Ovary (tissue), 9 donors: ENCODE results near the gene KRT35. TPM values are rescaled to one million over a fixed set of nuclear protein-coding genes. Genes with fewer than 3 reads are reported as not detected.

Experiments
- DNase-seq, 5 donors: peaks; one replicate each; pipeline ENCODE4 v3.0.0-alpha.2; 2019 to 2020
- H3K27ac ChIP-seq, 2 donors: fragments of 200-600 bp; one replicate each; pipeline versions ENCODE4 v1.5.1 to v1.8.0; 2019 to 2022
- H3K27me3 ChIP-seq: fragments of 200-600 bp; one replicate; pipeline ENCODE4 v1.8.0; 2022
- H3K36me3 ChIP-seq: fragments of 200-600 bp; sonication (generic); one replicate; pipeline ENCODE4 v1.5.1; 2019
- H3K4me1 ChIP-seq: one replicate; pipeline ENCODE4 v1.8.1; 2013; ENCODE audit warnings: mild to moderate bottlenecking, moderate library complexity; ENCODE audit not compliant: insufficient read depth
- H3K4me3 ChIP-seq: fragments of 200-600 bp; sonication (generic); one replicate; pipeline ENCODE4 v1.5.1; 2017
- H3K9me3 ChIP-seq, 2 donors: fragments of 200-600 bp in 1 of 2; sonication (generic) in 1 of 2; one replicate each; pipeline versions ENCODE4 v1.5.1 to v1.8.1; 2013 to 2019; ENCODE audit warnings: mild to moderate bottlenecking in 1 of 2, moderate library complexity in 1 of 2
- EP300 ChIP-seq: sonication (generic); formaldehyde crosslinking; IDR thresholded peaks from one replicate; pipeline ENCODE4 v1.6.1; 2017; ENCODE audit warnings: antibody characterized with exemption
- POLR2A ChIP-seq: fragments of 450-650 bp; IDR thresholded peaks from one replicate; pipeline ENCODE4 v1.6.1; 2017; ENCODE audit warnings: antibody characterized with exemption, mild to moderate bottlenecking, moderate library complexity
- WGBS, 3 donors: extraction: QIAGEN DNeasy Blood & Tissue Kit in 1 of 3; methylation state at CpG; one replicate each; pipeline versions ENCODE4 v1.1.5 to v1.1.7; 2013 to 2017; 5-methylcytosine and 5-hydroxymethylcytosine counted together
- intact Hi-C, 4 donors: fragments of 100-400 bp; cut with DNase I; formaldehyde crosslinking; loops; one replicate each; pipeline versions ENCODE4 v1.11.0 to v1.15.1; 2022 to 2023
- polyA plus RNA-seq, 2 donors: library from polyadenylated mRNA; stranded (reverse); fragments of 200-250 nt in 1 of 2; fragments of 350-450 nt in 1 of 2; fragmentation: Illumina TruSeq in 1 of 2; extraction: RNeasy Lipid Tissue Mini Kit (QIAGEN cat#74804) in 1 of 2; gene quantifications; one replicate each; pipeline ENCODE4 v1.2.3, GENCODE V29; 2013 to 2014
- total RNA-seq, 7 donors: library from RNA; depleted of rRNA in 2 of 7; stranded (reverse); fragments of >200 nt in 2 of 7; fragmentation: NEBNext Ultra II Directional in 3 of 7; extraction: Animal tissue kit (Norgen Biotek cat#: 25700) in 3 of 7; gene quantifications; one replicate each; pipeline versions ENCODE4 v1.1.0 to v1.2.4, GENCODE V29; 2016 to 2023
- TF ChIP-seq, protein P1 (sequence below), 3 donors: fragments of 450-650 bp in 2 of 3; fragments of 200-600 bp in 1 of 3; IDR thresholded peaks; one replicate each; pipeline versions ENCODE4 v1.5.1 to v1.8.0; 2016 to 2022; ENCODE audit warnings: antibody characterized with exemption in 3 of 3, mild to moderate bottlenecking in 1 of 3
- donor health status: DM: no; HTN: no; CAD: no; lungs with moderate emphysema.
- donor health status: DM: no; HTN: no; CAD: no.
- donor health status: Bipolar disorder and iron deficiency.
- donor health status: DM: yes; HTN: yes; CAD: no.
- donor health status: DM: no; HTN: no; CAD: no.
- donor health status: DM: yes; HTN: yes; CAD: no.

KRT35 gene
- total and polyA plus RNA-seq, 9 donors = not detected

DNA sequence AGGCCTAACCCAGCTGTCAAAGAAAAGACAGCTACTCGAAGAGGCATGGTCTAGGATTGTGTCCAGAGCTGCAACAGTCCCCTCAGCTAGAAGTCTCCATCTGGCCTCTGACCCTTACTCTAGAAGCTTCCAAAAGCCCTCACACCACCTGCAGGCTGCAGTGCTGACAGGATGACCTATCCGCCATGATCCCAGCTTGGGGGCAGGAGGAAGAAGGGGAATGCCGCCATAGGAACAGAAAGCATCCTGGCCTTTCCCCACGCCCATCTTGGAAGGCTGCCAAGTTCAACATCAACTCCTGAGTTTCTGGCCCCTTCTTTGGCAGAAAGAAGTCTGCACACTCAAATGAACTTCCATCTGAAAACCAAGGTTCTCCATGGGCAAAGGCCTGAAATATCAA, 11.8 kb upstream of the KRT35 start:
- no peaks in the 10 kb centered on the region for H3K9me3 ChIP-seq
- TF ChIP-seq, protein P1, sequence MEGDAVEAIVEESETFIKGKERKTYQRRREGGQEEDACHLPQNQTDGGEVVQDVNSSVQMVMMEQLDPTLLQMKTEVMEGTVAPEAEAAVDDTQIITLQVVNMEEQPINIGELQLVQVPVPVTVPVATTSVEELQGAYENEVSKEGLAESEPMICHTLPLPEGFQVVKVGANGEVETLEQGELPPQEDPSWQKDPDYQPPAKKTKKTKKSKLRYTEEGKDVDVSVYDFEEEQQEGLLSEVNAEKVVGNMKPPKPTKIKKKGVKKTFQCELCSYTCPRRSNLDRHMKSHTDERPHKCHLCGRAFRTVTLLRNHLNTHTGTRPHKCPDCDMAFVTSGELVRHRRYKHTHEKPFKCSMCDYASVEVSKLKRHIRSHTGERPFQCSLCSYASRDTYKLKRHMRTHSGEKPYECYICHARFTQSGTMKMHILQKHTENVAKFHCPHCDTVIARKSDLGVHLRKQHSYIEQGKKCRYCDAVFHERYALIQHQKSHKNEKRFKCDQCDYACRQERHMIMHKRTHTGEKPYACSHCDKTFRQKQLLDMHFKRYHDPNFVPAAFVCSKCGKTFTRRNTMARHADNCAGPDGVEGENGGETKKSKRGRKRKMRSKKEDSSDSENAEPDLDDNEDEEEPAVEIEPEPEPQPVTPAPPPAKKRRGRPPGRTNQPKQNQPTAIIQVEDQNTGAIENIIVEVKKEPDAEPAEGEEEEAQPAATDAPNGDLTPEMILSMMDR (IDR thresholded peaks at IDR 0.05) = no peak
- no peak for TF ChIP-seq EP300
- TF ChIP-seq POLR2A = no peak
- H3K4me1 ChIP-seq = peaks cover 11% of the 10 kb centered on the region
- no peak overlapping the region for H3K4me3 ChIP-seq
- no peaks in the 10 kb centered on the region for H3K36me3 ChIP-seq
- WGBS, 3 donors = 33 to 44% (median 36%) methylated on average over 4 of the region's 4 CpGs
- no peak overlapping the region for H3K27ac ChIP-seq
- intact Hi-C loops = no loop called here
- DNase-seq = peak; percentile 45 to 72 (median 53)
- no peaks in the 10 kb centered on the region for H3K27me3 ChIP-seq

DNA sequence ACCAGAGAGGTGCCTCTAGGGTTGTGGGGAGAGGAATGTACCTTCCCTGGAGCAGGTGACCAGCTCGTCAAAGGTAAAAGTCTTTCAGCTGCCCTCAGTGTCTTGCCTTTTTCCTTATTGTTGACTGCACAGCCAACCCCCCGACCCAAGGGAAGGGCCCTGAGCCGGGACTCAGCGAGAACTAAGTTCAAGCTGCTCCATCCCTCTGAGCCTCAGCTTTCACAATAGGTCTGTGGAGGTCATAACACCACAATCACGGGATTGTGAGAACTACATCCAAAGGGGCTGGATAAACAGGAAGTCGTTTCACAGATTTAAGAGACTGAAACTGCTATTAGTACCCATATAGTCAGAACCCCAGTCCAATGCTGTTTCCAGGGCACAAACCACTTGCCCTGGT, 11.4 kb upstream of the KRT35 start:
- Histone ChIP-seq H3K4me3 (no peak overlapping the region), H3K27me3 (no peaks in the 10 kb centered on the region), H3K4me1 (peaks cover 11% of the 10 kb centered on the region), H3K9me3 (no peaks in the 10 kb centered on the region), H3K27ac (peak overlapping the region in 1 of 2 donors; percentile 29), H3K36me3 (no peaks in the 10 kb centered on the region)
- intact Hi-C loops = no loop called here
- 31 to 39% (median 35%) methylated on average over 6 of the region's 6 CpGs for WGBS, 3 donors
- TF ChIP-seq POLR2A (no peak), EP300 (no peak)
- TF ChIP-seq, protein P1 (IDR thresholded peaks at IDR 0.05) = no peak
- peak in 3 of 5 donors; percentile 51 to 57 (median 51) for DNase-seq

DNA sequence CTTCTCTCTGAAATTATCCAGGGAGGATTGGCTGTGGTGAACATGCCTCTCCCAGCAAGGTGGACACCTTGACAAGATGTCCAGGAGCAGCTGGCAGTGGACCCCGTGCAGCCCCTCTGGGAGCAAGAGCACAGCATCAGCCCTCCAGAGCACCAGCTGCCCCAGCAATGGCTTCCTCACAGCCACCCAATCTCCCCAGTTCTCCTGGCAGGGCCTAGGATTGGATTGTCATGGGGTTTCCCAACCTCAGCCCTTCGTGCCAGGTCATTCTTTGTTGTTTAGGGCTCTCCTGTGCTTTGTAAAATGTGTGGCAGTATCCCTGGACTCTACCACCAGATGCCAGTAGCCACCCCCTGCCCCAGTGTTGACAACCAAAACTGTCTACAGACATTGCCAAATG, 10.5 kb upstream of the KRT35 start:
- Histone ChIP-seq H3K27me3 (no peaks in the 10 kb centered on the region), H3K4me1 (peaks cover 9% of the 10 kb centered on the region), H3K36me3 (no peaks in the 10 kb centered on the region), H3K9me3 (no peaks in the 10 kb centered on the region), H3K27ac (no peak overlapping the region), H3K4me3 (no peak overlapping the region)
- intact Hi-C loops = no loop called here
- TF ChIP-seq POLR2A = no peak
- TF ChIP-seq, protein P1 (IDR thresholded peaks at IDR 0.05) = no peak
- TF ChIP-seq EP300 = no peak
- WGBS, 3 donors = 93 to 95% (median 93%) methylated on average over 2 of the region's 2 CpGs
- peak in 1 of 5 donors; percentile 23 for DNase-seq

DNA sequence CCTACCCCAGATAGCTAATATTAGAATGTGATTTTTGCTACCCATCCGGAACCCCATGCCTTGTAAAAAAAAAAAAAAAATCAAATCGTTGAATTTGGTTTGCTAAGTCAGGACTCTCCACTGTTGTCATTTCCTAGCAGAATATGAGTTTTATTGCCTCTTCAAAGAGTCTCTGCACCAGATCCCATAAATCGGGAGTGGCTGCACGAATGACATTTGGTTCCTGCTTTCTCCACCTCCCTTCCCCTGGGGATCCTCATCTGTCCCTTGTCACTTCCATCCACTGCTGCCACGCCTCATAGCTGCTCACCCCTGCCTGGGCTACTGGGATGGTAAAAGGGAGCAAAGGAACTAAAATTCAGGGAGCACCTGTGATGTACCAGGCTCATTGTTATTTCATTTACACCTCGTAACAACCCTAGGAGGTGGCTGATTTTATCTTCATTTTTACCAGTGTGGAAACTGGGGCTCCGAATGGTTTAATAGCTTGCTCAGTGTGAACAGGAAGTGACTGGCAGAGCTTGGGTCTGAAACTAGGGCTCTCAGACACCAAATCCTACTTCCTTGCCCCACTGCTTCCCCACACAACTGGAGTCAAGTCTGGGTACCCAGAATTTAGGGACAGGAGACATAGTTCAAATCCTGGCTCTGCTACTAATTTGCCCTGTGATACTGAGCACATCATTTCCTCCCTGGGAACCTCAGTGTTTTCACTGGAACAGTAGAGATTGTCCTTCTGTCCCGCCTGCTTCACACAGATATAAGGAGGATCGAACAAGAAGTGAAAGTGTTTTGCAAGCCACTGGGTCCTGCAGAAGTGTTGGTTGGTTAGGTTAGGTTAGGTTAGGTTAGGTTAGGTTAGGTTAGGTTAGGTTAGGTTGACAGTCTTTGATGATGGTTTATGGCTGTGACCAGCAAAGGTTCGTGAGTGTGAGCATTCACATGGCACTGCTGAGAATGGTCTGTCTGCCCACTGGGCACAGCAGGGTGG, 9.3 kb upstream of the KRT35 start:
- no peak for DNase-seq
- no peaks in the 10 kb centered on the region for H3K9me3 ChIP-seq
- H3K27ac ChIP-seq = no peak overlapping the region
- H3K36me3 ChIP-seq = no peaks in the 10 kb centered on the region
- intact Hi-C loops = no loop called here
- no peaks in the 10 kb centered on the region for H3K27me3 ChIP-seq
- no peak for TF ChIP-seq POLR2A
- TF ChIP-seq, protein P1 (IDR thresholded peaks at IDR 0.05) = no peak
- no peak for TF ChIP-seq EP300
- H3K4me3 ChIP-seq = no peak overlapping the region
- peaks cover 9% of the 10 kb centered on the region for H3K4me1 ChIP-seq
- WGBS, 3 donors = 88 to 91% (median 88%) methylated on average over 10 of the region's 10 CpGs
